SK-N-SH treated with all-trans-retinoic acid at 6 μM for 48 hours (cell line): Measurements from ENCODE around the gene DYRK3.
A peak's percentile ranks its signal among the peaks of the same experiment; 100 is the strongest.

Experiments
- ATAC-seq: fragments of 200-7000 bp; cut with Tn5 transposase; 3 replicates; pipeline ENCODE4 v1.9.1; 2020; ENCODE audit warnings: mild to moderate bottlenecking, moderate library complexity
- ARNTL ChIP-seq: fragments of 450-650 bp; formaldehyde crosslinking; IDR thresholded peaks from 2 replicates; pipeline ENCODE4 v1.5.0; 2020; ENCODE audit warnings: low read depth, mild to moderate bottlenecking, moderate library complexity, borderline replicate concordance
- BACH2 ChIP-seq: fragments of 250-450 bp; sonication (Bioruptor Pico); IDR thresholded peaks from 2 replicates; pipeline ENCODE4 v1.9.0; 2021; ENCODE audit warnings: mild to moderate bottlenecking, borderline replicate concordance
- ESRRG ChIP-seq: fragments of 250-450 bp; sonication (Bioruptor Pico); IDR thresholded peaks from 2 replicates; pipeline ENCODE4 v1.6.1; 2021; ENCODE audit warnings: mild to moderate bottlenecking
- GLIS3 ChIP-seq: fragments of 250-450 bp; sonication (Bioruptor Pico); IDR thresholded peaks from 2 replicates; pipeline ENCODE4 v1.5.0; 2020; ENCODE audit warnings: mild to moderate bottlenecking, moderate library complexity
- OSR1 ChIP-seq: fragments of 250-450 bp; sonication (Bioruptor Pico); IDR thresholded peaks from 2 replicates; pipeline ENCODE4 v1.8.0; 2022; ENCODE audit warnings: moderate library complexity, mild to moderate bottlenecking, inconsistent platforms
- PPARA ChIP-seq: fragments of 250-450 bp; sonication (Bioruptor Pico); IDR thresholded peaks from 2 replicates; pipeline ENCODE4 v1.5.0; 2020; ENCODE audit warnings: mild to moderate bottlenecking, borderline replicate concordance
- RARB ChIP-seq: fragments of 250-450 bp; sonication (Bioruptor Pico); IDR thresholded peaks from 2 replicates; pipeline ENCODE4 v1.8.0; 2021; ENCODE audit warnings: mild to moderate bottlenecking, moderate library complexity
- SNAI2 ChIP-seq: fragments of 250-450 bp; sonication (Bioruptor Pico); IDR thresholded peaks from 2 replicates; pipeline ENCODE4 v1.5.0; 2020; ENCODE audit warnings: mild to moderate bottlenecking, moderate library complexity
- TCF4 ChIP-seq: fragments of 250-450 bp; sonication (Bioruptor Pico); IDR thresholded peaks from 2 replicates; pipeline ENCODE4 v1.8.0; 2021; ENCODE audit warnings: mild to moderate bottlenecking, moderate library complexity, borderline replicate concordance
- TOX ChIP-seq: fragments of 250-450 bp; sonication (Bioruptor Pico); IDR thresholded peaks from 2 replicates; pipeline ENCODE4 v1.8.0; 2021; ENCODE audit warnings: mild to moderate bottlenecking, moderate library complexity, borderline replicate concordance
- ZC3H10 ChIP-seq: fragments of 250-450 bp; sonication (Bioruptor Pico); IDR thresholded peaks from 2 replicates; pipeline ENCODE4 v1.5.1; 2021; ENCODE audit warnings: mild to moderate bottlenecking, moderate library complexity
- ZFP30 ChIP-seq: fragments of 450-650 bp; formaldehyde crosslinking; IDR thresholded peaks from 2 replicates; pipeline ENCODE4 v1.5.0; 2022; ENCODE audit warnings: mild to moderate bottlenecking, moderate library complexity
- ZNF565 ChIP-seq: fragments of 450-650 bp; formaldehyde crosslinking; conservative IDR thresholded peaks from 2 replicates; pipeline ENCODE4 v1.5.0; 2020; ENCODE audit warnings: low read depth, mild to moderate bottlenecking, moderate library complexity
- ZNF70 ChIP-seq: fragments of 450-650 bp; formaldehyde crosslinking; IDR thresholded peaks from 2 replicates; pipeline ENCODE4 v1.5.0; 2020; ENCODE audit warnings: mild to moderate bottlenecking, moderate library complexity
- ZNF8 ChIP-seq: fragments of 450-650 bp; formaldehyde crosslinking; IDR thresholded peaks from 2 replicates; pipeline ENCODE4 v1.5.0; 2020; ENCODE audit warnings: mild to moderate bottlenecking, moderate library complexity
- TF ChIP-seq, protein P1 (sequence below): fragments of 250-450 bp; sonication (Bioruptor Pico); IDR thresholded peaks from 2 replicates; pipeline ENCODE4 v1.8.0; 2021; ENCODE audit warnings: low read depth, mild to moderate bottlenecking, moderate library complexity, borderline replicate concordance
- TF ChIP-seq, protein P2 (sequence below): fragments of 250-450 bp; sonication (Bioruptor Pico); IDR thresholded peaks from 2 replicates; pipeline ENCODE4 v1.5.1; 2021; ENCODE audit warnings: mild to moderate bottlenecking, moderate library complexity
- TF ChIP-seq, protein P3 (sequence below): fragments of 250-450 bp; sonication (Bioruptor Pico); IDR thresholded peaks from 2 replicates; pipeline ENCODE4 v1.8.0; 2020; ENCODE audit warnings: mild to moderate bottlenecking, moderate library complexity, borderline replicate concordance

Gene DYRK3

DNA sequence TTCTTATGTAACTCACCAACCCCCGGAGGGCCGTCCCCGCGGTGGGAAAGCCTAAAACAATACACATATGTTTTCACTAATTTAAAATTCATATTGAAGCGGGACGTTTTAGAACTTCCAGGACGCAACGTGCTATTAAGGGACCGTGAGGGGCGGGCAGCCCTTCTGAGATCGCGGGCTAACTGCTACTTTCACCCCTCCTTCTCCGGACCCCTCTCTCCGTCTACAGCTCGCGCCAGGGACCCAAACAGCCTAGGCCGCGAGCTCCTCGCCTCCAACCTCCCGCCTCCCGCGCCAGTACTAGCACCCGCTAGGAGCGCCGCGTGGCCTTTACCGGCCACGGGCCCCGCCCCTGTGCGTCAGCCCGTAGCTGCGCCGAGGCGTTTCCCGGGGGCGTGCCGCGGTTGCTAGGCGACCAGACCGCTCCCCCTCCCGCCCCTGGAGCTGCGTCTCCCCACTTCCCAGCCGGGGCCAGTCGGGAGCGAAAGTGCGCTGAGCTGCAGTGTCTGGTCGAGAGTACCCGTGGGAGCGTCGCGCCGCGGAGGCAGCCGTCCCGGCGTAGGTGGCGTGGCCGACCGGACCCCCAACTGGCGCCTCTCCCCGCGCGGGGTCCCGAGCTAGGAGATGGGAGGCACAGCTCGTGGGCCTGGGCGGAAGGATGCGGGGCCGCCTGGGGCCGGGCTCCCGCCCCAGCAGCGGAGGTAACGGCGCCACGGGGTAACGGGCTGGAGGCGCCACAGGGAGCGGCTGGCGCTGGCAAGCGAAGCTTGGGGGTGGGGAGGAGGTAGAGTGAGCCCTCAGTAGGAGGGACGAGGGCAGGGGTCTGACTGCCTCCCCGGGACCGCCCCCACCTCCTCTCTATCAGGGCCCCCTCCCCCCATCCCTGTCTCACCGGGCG lies at the start of gene DYRK3:
Gene DYRK3 (plus strand): TSS at position 457 of the 898 bp plus-strand sequence. CDS start 168 bp downstream, at position 625.
- ATAC-seq: peak; percentile 90
- no peak for TF ChIP-seq ZNF8 (CRISPR knock-in tag)
- TF ChIP-seq PPARA (CRISPR knock-in tag): no peak
- TF ChIP-seq, protein P1, sequence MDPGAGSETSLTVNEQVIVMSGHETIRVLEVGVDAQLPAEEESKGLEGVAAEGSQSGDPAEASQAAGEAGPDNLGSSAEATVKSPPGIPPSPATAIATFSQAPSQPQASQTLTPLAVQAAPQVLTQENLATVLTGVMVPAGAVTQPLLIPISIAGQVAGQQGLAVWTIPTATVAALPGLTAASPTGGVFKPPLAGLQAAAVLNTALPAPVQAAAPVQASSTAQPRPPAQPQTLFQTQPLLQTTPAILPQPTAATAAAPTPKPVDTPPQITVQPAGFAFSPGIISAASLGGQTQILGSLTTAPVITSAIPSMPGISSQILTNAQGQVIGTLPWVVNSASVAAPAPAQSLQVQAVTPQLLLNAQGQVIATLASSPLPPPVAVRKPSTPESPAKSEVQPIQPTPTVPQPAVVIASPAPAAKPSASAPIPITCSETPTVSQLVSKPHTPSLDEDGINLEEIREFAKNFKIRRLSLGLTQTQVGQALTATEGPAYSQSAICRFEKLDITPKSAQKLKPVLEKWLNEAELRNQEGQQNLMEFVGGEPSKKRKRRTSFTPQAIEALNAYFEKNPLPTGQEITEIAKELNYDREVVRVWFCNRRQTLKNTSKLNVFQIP (CRISPR knock-in tag): no peak; the same call in 1 of the 2 replicates
- TF ChIP-seq ZC3H10: no peak
- no peak for TF ChIP-seq ARNTL
- TF ChIP-seq, protein P2, sequence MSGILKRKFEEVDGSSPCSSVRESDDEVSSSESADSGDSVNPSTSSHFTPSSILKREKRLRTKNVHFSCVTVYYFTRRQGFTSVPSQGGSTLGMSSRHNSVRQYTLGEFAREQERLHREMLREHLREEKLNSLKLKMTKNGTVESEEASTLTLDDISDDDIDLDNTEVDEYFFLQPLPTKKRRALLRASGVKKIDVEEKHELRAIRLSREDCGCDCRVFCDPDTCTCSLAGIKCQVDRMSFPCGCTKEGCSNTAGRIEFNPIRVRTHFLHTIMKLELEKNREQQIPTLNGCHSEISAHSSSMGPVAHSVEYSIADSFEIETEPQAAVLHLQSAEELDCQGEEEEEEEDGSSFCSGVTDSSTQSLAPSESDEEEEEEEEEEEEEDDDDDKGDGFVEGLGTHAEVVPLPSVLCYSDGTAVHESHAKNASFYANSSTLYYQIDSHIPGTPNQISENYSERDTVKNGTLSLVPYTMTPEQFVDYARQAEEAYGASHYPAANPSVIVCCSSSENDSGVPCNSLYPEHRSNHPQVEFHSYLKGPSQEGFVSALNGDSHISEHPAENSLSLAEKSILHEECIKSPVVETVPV (CRISPR knock-in tag): no peak
- TF ChIP-seq ESRRG (CRISPR knock-in tag): no peak
- TF ChIP-seq RARB (CRISPR knock-in tag): no peak
- no peak for TF ChIP-seq ZFP30
- TF ChIP-seq, protein P3, sequence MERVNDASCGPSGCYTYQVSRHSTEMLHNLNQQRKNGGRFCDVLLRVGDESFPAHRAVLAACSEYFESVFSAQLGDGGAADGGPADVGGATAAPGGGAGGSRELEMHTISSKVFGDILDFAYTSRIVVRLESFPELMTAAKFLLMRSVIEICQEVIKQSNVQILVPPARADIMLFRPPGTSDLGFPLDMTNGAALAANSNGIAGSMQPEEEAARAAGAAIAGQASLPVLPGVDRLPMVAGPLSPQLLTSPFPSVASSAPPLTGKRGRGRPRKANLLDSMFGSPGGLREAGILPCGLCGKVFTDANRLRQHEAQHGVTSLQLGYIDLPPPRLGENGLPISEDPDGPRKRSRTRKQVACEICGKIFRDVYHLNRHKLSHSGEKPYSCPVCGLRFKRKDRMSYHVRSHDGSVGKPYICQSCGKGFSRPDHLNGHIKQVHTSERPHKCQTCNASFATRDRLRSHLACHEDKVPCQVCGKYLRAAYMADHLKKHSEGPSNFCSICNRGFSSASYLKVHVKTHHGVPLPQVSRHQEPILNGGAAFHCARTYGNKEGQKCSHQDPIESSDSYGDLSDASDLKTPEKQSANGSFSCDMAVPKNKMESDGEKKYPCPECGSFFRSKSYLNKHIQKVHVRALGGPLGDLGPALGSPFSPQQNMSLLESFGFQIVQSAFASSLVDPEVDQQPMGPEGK: no peak

DNA sequence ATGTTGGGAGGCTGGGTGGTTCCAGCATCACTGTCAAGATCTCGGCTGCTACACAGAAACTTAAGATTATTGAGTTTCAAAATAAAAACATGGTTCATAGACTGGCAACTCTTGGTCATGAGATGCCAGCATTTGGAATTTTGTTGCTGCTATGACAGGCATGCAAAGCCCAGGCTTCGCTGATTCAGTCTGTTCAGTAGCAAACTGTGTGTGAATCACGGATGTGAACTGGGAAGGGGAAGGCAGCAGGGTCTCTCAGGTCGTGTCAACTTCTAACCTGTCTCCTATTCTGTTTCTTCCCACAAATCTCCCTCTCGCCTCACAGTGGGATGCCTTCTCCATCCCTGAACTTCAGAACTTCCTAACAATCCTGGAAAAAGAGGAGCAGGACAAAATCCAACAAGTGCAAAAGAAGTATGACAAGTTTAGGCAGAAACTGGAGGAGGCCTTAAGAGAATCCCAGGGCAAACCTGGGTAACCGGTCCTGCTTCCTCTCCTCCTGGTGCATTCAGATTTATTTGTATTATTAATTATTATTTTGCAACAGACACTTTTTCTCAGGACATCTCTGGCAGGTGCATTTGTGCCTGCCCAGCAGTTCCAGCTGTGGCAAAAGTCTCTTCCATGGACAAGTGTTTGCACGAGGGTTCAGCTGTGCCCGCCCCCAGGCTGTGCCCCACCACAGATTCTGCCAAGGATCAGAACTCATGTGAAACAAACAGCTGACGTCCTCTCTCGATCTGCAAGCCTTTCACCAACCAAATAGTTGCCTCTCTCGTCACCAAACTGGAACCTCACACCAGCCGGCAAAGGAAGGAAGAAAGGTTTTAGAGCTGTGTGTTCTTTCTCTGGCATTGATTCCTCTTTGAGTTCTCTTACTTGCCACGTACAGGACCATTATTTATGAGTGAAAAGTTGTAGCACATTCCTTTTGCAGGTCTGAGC lies 48.6 kb upstream of the DYRK3 start:
- TF ChIP-seq TCF4 (CRISPR knock-in tag) (no peak), ZNF70 (CRISPR knock-in tag) (no peak), GLIS3 (no peak), SNAI2 (CRISPR knock-in tag) (no peak), BACH2 (CRISPR knock-in tag) (no peak), ESRRG (CRISPR knock-in tag) (no peak), TOX (no peak), OSR1 (CRISPR knock-in tag) (no peak), ZNF565 (CRISPR knock-in tag) (no peak), PPARA (CRISPR knock-in tag) (no peak), RARB (CRISPR knock-in tag) (no peak)
- TF ChIP-seq, protein P1 (CRISPR knock-in tag): no peak
- TF ChIP-seq, protein P2 (CRISPR knock-in tag): no peak
- TF ChIP-seq, all 23 proteins: peak for 0
- ATAC-seq: no peak

DNA sequence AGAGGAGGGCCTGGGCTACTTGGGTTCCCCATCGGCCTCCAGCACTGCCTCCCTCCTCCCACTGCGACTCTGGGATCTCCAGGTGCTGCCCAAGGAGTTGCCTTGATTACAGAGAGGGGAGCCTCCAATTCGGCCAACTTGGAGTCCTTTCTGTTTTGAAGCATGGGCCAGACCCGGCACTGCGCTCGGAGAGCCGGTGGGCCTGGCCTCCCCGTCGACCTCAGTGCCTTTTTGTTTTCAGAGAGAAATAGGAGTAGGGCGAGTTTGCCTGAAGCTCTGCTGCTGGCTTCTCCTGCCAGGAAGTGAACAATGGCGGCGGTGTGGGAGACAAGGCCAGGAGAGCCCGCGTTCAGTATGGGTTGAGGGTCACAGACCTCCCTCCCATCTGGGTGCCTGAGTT lies 47.4 kb upstream of the DYRK3 start:
- no peak for ATAC-seq
- no peak for TF ChIP-seq BACH2 (CRISPR knock-in tag)
